Measurements from ENCODE around the gene PRKCE.

Gene PRKCE

DNA sequence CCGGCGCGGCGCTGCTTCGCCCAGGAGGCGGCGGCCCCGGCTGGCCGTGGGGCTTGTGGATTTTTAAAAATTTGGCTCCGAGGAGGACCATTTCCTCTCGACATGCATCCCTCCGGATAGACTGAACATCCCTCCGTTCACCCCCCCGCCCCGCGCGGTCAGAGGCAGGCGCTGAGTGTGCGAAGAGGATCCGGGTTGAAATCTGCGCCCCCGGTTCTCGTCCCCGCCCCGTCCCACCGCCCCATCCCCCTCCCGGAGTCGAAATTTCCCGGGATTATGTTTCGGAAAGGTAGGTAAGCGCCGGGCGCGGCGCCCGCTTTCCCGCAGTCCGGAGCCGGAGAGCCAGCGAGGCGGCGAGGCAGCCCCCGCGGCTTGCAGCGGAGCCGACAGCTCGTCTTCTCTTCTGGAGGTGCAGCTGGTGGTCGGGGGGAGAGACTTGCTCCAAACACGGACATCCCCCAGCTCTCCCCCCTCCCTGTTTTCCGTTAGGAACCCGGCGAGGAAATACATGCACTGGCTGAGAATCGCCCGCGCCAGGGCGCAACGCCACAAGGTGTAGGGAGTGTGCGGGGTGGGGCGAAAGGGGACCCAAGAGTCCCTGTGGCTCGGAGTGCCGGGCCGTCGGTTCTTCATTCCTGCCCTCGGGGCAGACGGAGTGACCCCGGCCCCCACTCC is at the start of gene PRKCE:
TSS of gene PRKCE (plus strand) at position 261 of the 675 bp plus-strand sequence.
- DNase-seq: peak in 1 of 3 donors; percentile 39

DNA sequence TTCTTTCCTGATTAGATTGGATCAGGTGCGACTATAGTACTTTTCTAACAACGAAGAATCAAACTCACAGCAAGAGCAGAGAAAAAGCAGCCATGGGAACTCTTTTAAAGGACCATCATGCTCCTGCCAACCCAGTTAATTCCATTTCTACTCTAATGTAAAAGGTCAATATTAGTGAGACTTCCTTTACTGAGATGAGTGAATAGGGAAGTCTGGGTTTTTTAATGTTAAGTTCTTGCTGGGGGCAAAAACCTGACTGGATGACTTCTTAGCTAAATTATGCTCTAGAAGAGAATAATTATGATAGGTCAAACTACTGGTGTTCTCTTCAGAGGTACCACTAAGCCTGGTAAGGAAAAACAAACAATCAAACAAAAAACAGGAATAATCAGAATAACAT is 48.9 kb upstream of the PRKCE start:
- peak in 1 of 3 donors; percentile 24 for DNase-seq

DNA sequence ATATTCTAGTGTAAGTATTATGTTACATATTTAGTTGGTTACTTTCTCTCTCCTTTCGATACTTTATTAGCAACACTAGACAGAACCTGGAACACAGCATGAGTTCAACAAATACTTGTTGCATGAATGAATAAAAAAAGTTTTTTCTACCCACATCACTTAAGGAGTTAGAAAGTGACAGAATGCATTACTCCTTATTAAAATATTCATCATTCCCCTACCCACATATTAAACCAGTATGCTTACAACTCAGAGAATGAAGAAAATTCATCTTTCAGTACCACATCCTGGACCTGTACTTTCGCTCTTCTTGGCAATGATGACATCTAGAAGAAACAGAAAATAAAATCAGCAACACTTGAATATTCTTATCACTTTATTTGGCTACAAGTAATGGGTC is 46.4 kb upstream of the PRKCE start:
- DNase-seq: no peak

DNA sequence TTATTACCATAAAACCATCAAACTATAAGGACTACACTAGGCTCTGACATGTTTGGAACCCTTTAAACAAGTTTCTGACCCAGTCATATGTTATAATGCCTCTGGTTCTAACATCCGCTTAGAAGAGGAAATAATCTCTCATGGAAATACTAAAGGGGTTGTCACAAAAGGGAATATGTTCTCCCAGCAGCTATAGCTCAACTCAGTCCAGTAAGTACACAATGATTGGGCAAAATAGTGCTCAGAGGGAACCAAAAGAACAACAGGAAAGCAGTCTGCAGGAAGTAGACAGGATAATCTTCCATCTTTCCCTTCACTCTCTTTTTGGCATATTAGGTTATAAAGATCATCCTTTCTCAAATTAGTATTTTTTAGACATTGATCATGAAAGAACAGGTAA is 44.7 kb upstream of the PRKCE start:
- DNase-seq: peak; percentile 16 to 65 (median 39)

DNA sequence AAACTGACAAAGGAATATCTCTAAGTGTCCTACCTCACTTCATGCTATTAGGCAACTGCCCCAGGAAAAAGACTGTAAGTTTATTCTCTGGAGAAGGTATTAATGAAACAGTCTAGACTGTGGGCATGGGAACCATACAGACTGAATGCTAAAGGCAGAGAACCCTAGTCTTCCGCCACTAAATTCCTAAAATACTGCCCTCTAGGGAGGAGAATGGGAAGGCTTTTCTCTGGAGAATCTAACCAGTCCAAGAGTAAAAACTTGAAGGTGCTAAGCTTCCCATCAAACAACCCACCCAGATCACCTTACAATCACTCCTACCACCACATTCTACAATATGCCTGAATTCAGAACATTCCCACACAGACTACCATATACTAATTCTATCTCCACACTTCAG is 43.8 kb upstream of the PRKCE start:
- peak in 2 of 3 donors; percentile 22 to 28 for DNase-seq

DNA sequence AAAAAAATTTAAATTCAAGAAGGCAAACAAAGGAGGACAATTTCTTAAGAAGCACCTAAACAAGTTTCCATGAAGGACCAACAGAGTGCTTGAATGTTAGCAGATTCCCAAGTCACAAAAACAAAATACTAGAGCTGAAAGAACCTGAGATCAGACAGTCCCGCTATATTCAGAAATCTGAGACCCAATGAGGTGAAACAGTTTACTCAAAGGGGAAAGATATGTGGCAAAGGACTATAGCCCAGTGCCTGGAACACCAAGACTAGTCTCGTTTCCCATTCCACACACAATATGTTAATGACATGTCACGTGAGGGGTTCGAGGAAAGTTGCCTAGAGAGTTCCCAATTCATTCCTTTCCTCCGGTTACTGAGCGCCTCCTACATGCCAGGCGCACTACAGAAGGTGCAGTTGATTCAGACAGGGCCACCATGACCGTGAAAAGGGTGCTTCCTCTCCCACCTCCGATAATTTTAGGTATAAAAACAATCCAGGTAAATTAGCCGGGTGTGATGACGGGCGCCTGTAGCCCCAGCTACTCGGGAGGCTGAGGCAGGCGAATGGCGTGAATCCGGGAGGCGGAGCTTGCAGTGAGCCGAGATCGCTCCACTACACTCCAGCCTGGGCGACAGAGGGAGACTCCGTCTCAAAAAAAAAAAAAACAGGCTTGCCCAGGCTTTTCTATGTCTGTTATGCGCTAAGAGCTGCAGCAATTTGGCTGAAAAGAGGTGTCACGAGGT is 41.0 kb upstream of the PRKCE start:
- DNase-seq: peak; percentile 69 to 79 (median 70)

DNA sequence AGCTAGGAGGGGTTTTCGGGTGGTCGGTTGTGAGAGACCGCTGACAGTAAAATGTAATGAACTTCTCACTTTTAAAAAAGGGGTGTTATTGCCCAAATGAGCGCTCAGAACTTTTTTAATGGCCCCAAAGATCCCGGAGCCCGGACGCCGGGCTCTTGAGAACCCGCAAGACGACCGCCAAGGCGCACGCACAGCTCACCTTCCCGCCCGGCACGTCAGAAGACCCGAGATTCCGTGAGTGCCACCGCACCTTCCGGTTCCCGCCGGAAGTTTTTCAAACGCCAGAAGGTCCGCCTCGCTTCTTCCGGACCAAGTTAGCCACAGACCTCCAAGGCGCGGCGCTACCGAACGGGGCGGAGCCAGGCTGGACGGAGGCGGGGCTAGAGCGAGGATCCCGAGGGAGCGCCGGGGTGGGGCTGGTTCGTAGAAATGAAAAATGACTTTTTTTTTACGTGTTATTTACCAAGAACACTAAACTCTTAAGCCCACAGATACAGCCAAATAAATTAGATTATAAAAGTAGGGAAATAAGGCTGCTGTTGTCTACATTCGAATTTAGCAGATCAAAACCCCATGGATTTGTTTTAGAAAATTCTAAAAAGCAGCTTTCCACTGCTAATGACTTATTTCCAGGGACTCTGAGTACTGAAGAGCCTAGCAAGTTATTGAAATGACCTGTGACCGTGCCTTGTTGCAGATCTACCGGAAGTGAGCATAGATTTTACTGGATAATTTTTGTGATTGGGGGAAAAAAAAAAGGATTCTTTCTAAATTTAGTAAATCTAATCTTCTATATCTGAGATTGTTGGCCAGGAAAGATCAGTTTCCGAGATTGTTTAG is 40.2 kb upstream of the PRKCE start, which contains the start of gene SRBD1:
TSS of gene SRBD1 (minus strand) at position 248 of the 840 bp plus-strand sequence. CDS start 5,826 bp downstream, outside the sequence.
- DNase-seq: peak; percentile 96 to 97 (median 97)

DNA sequence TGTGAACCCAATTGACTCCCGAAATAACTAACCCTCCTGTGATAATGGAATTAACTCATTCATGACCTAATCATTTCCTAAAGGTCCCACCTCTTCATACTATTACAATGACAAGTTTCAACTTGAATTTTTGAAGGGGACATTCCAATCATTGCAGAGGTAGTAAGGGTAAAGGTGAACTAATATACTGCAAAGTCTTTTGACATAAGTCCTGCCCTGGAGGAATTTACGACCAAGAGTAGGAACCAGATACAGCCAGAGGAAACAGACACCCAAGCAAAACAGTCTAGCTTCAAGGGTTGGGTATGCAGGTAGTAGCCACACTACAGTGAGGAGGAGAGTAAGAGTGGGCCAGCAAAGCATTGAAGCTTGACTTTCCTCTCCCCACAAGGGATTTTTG is 39.2 kb upstream of the PRKCE start:
- DNase-seq: no peak

DNA sequence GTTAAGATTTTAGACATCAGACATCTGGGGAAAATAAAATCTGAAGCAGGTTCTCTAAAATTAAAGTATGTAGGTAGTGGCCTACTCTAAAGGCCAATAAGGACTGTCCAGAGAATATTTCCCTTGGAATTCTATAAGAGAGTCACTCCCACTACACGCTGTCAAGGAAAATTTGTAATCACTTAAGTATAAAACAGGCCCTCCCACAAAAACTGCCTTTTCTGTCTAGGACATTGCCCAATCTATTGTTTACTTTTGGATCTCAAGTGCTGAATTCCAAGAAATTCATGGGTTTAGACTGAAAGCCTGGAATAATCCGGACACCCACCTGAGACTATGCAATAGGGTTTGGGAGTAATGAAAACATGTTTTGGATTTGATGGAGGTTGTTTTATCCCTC is 38.7 kb upstream of the PRKCE start:
- no peak for DNase-seq

DNA sequence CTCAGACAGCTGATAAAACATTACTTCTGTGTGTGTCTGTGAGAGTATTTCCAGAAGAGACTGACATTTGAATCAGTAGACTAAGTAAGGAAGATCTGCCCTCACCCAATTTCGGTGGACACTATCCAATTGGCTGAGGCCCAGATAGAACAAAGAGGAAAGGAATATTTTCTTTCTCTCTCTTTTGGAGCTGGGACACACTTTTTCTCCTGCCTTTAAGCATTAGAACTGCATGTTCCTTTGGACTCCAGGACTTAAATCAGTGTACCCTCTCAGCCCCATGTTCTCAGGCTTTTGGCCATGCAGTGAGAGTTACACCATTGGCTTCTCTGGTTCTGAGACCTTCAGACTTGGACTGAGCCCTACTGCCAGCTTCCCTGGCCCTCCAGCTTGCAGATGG is 37.1 kb upstream of the PRKCE start:
- no peak for DNase-seq

DNA sequence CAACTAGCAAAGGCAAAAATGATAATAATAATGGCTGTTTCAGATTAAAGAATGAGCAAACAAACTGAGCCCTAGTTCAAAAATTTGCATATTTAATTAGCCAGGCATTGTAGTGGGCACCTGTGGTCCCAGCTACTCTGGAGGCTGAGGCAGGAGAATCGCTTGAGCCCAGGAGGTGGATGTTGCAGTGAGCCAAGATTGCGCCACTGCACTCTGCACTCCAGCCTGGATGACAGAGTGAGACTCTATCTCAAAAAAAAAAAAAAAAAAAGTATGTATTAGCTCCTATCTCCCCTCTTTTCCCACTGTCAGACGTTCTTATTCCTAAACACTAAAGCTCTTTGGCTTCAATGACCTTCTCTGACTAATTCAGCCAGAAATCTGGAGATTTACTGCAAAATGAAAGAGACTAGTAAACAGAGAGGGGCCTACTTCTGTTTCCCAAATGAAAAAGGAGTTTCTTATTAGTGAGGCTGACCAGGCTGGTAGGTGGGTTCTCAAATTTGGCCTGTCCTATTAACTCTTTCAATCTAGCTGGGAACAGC is 36.5 kb upstream of the PRKCE start:
- no peak for DNase-seq

DNA sequence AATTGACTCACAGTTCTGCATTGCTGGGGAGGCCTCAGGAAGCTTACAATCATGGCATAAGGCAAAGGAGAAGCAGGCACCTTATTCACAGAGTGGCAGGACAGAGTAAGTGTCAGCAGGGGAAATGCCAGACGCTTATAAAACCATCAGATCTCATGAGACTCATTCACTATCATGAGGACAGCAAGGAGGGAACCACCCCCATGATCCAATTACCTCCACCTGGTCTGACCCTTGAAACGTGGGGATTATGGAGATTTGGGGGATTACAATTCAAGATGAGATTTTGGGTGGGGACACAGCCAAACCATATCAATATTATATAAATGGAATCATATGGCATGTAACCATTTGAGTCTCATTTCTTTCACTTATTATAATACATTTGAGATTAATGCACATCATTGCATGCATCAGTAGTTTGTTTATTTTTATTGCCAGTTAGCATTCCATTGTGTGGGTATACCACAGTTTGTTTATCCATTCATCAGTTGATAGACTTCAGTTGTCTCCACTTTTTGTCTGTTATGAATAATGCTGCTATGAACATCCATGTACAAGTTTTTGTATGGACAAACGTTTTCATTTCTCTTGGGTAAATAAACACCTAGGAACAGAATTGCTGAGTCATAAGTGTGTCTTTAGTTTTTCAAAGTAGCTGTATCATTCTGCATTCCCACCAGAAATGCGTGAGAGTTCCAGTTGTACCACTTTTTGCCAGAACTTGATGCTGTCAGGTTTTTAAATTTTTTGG is 34.6 kb upstream of the PRKCE start:
- DNase-seq: no peak

DNA sequence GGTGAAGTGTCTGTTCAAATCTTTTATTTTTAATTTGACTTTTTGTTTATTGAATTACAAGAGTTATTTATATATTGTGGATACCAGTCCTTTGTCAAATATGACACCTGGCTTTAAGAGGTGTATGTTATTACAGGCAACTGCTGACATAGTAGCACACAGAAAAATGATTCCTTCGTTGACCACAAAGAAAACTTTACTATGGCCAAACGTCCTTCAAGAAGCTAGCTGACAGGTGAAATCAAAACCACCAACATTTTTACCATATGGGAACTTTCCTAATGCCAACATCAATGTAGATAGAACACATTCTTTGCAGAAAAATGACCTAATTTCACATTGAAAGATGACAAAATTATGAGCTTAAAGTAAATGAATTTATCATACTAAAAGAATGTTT is 34.0 kb upstream of the PRKCE start:
- no peak for DNase-seq

DNA sequence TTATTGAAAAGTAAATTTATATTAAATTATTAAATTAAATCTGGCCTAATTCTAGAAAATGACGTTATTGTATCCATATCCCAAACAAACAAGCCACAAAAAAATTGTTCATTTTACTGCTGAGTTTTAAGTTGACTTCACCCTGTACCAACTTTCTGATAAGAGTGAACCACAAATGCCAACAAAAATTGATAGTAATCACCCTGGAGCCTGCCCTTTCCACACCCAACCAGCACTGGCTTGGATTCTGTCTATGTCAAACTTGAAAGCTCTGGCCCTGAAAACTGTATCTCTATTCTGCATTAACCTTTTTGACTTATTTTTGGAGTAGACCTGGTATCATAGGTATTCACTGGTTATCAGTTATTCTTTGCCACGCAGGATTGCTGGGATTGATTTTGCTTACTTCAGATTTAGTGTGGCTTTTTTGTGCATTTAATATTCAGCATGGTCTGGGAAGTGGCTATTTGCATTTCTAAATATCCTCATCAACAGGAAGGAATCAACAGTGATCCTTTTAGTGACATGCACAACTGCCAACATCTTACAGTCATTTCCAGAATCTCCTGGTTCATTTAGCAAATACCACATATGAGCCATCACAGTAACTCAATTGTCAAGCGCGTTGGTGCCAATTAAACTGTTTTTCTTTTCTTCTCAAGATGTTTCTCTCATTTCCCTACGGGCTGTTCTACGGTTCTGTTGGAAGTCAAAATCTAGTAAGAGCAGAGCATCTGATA is 29.0 kb upstream of the PRKCE start:
- DNase-seq: no peak

DNA sequence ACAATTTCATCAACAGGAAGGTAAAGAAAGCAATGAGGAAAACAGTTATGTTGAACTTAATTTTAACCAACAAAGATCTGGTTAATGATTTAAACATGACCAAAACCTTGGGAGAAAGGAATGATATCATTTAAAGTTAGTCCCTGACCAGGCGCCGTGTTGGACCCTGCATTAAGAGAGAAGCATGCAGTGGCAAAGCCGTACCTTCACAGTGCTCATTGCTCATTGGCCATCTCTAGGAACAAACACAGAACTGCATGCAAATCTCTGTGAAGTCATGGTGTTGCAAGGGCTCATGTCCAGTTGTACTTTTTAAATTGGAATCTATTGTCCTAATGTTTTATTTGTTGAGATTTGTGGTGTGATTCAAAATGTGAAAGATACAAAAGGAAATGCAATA is 28.4 kb upstream of the PRKCE start:
- no peak for DNase-seq

DNA sequence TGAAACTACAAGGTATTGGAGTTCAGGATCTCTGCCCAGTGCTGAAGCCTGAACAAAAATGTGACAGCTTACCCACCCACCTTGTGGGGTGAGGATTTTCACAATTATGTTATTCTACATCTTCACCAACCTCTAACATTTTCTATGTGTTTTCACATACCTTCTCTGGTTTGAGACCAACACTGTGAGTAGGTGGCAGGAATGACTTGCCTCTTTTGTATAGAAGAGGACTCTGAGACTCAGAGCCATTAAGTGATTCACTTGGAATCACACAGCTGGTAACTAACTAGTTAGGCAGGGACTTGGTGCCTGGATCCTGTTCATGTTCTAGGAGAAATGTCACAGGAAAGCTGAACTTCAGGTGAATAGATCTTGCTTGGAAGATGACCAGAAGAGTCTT is 25.7 kb upstream of the PRKCE start:
- no peak for DNase-seq

DNA sequence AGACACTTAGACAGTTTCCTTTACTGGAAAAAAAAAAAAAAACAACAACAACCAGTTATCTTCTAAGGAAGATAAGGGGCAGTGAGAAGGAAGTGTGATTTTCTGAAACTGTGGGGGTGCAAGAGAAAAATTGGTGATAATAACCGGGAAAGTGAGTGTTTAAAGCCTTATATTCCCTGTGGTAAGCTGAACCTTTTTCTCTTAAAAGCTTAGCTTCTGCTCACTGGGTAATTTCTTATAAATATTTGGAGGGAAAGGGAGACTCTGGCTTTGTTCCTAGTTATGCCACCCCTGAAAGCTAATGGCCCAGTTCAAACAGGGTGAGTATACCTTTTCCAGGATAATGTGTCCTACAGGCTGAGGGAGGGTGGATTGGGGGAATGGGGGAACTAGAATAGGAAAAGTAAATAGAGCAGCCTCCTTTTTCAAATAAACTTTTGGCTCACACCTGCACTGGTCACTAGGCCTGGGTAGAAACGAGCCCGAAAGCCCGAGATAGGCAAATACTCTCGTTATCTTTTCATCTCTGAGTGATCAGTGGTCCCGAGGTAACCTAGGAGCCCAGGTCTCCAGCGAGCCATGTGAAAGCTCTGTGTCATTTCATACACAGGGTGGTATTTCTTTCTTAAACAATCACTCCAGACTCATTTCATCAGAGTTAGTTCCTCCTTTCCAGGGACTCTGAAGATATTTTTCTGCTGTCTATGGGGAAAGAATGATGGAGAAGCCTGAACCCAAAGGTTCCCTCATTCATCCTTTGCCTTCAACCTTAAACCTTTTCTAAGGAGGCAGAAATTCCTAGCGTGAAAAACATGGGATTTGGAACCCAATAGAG is 24.9 kb upstream of the PRKCE start:
- peak in 2 of 3 donors; percentile 15 to 21 for DNase-seq

DNA sequence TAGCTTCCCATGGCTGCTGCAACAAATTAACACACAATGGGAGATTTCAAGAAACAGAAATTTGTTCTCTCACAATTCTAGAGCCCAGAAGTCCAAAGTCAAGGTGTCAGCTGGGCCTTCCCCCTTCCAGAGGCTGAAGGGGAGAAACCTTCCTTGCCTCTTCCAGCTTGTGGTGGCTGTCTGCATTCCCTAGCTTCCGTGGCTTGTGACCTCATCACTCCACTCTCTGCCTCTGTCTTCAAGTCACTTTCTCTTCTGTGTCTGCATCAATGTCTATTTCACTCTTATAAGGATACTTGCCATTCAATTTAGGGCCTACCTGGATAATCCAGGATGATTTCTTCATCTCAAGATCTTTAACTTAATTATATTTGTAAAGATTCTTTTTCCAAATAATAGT is 23.6 kb upstream of the PRKCE start:
- no peak for DNase-seq

DNA sequence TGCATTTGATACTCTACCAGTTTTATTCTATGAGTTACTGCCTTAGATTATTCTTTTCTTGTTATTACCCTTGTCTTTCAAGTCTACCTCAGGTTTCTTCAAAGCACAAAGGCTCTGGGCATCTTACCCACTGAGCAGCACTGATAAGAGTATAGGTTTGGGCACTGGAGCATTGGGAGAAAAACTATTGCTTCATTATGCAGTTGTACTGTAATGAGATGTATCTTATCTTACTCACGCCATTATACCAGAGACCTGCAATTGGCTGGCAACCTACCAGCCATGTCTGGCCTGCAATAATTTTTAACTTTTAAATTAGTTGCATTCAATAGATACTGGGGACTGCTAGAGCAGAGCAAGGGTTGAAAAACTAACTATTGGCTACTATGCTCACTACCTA is 21.5 kb upstream of the PRKCE start:
- DNase-seq: no peak

DNA sequence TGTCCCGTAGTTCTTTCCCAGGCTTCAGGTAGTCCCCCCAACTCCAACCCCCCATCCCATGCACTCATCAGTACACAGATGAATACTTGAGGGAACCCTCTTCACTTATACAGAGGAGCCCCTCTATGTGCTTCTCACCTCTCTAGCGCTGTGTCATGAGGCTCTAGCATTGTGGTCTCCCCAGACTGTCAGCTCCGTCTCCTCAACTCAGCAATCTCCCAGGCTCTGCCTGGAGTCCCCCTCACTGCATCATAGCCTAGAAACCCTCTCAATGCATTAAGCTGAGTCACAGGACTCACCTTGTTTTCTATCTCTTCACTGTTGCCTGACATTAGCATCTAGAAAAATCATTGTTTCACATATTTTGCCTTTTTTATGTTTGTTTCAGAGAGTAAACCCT is 20.2 kb upstream of the PRKCE start:
- DNase-seq: no peak

DNA sequence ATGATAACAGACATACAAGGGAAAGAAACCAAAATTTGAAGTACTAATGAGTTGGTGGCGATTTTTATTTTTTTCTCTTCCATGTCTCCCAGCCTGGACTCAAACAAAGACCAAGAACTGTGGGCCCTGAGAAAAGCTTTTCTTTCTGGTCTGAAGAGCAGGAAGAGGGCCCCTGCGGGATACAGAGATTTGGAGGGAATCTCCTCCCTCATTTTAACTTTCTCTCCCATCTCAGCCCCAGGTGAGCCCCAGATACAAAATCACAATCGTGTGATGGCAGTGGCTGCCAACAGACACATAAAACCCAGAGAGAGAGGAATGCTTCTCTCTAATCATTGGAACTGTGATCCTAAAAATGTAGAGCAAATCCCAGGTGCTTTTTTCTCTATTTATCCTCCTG is 19.5 kb upstream of the PRKCE start:
- DNase-seq: no peak
